CD4-positive, alpha-beta T cell (primary cell): ENCODE data around the gene ELF1. TPM values are rescaled to one million over a fixed set of nuclear protein-coding genes. Genes with fewer than 3 reads are reported as not detected.

Experiments
- ATAC-seq: fragments of 200-7000 bp; cut with Tn5 transposase; one replicate; pipeline ENCODE4 v1.10.0; 2022; ENCODE audit warnings: mild to moderate bottlenecking; ENCODE audit not compliant: poor library complexity
- CTCF ChIA-PET: fragments of 350-600 bp; sonication (Branson Sonifier 250); formaldehyde crosslinking; loops from one replicate; lab custom pipeline; 2021; ENCODE audit warnings: antibody characterized with exemption, inconsistent platforms; lab: Charles Lee
- POLR2A ChIA-PET: fragments of 350-600 bp; sonication (Branson Sonifier 250); formaldehyde crosslinking; loops from one replicate; lab custom pipeline; 2021; ENCODE audit warnings: antibody characterized with exemption, inconsistent platforms; lab: Charles Lee
- DNase-seq, 14 experiments: peaks; one replicate each; pipeline ENCODE4 v3.0.0-alpha.2; 2013 to 2020; ENCODE audit warnings: mixed read lengths in 2 of 14
- H3K27ac ChIP-seq, 2 donors: one replicate each; pipeline versions ENCODE4 v1.5.1 to v1.7.0; 2013; ENCODE audit warnings: low read length in 2 of 2, low read depth in 1 of 2, mild to moderate bottlenecking in 1 of 2
- H3K27me3 ChIP-seq, 2 experiments: 1 replicate in 1 of 2; 2 replicates in 1 of 2; pipeline versions ENCODE4 v1.6.1 to v1.7.0; 2013; ENCODE audit warnings: low read length in 2 of 2, control low read depth in 1 of 2, mild to moderate bottlenecking in 1 of 2, moderate library complexity in 1 of 2; ENCODE audit not compliant: insufficient read depth in 2 of 2, control insufficient read depth in 1 of 2
- H3K36me3 ChIP-seq: one replicate; pipeline ENCODE4 v1.6.1; 2013; ENCODE audit warnings: low read length, control low read depth; ENCODE audit not compliant: insufficient read depth
- H3K4me1 ChIP-seq: one replicate; pipeline ENCODE4 v1.6.1; 2013; ENCODE audit warnings: low read length, control low read depth; ENCODE audit not compliant: insufficient read depth
- H3K4me3 ChIP-seq: one replicate; pipeline ENCODE4 v1.5.1; 2013; ENCODE audit warnings: mild to moderate bottlenecking, low read length, moderate library complexity
- H3K9me3 ChIP-seq, 2 experiments: 1 replicate in 1 of 2; 2 replicates in 1 of 2; pipeline versions ENCODE4 v1.6.1 to v1.7.0; 2013; ENCODE audit warnings: low read length in 2 of 2, mild to moderate bottlenecking in 2 of 2, control low read depth in 1 of 2, moderate library complexity in 1 of 2; ENCODE audit not compliant: control insufficient read depth in 1 of 2, insufficient read depth in 1 of 2
- H3K27ac Mint-ChIP-seq: one replicate; pipeline ENCODE4 v1.8.0; 2020; ENCODE audit warnings: mixed read lengths
- H3K27me3 Mint-ChIP-seq: one replicate; pipeline ENCODE4 v1.8.0; 2021; ENCODE audit warnings: mixed read lengths
- H3K36me3 Mint-ChIP-seq: one replicate; pipeline ENCODE4 v1.8.0; 2021; ENCODE audit warnings: low read depth, mixed read lengths
- H3K4me1 Mint-ChIP-seq: one replicate; pipeline ENCODE4 v1.8.0; 2021; ENCODE audit warnings: low read depth, mixed read lengths
- H3K4me3 Mint-ChIP-seq: one replicate; pipeline ENCODE4 v1.8.0; 2020; ENCODE audit warnings: mild to moderate bottlenecking, mixed read lengths
- H3K9me3 Mint-ChIP-seq: one replicate; pipeline ENCODE4 v1.8.0; 2020; ENCODE audit warnings: mixed read lengths
- CTCF ChIP-seq: fragments of 200-600 bp; IDR thresholded peaks from one replicate; pipeline ENCODE4 v1.8.0; 2022; ENCODE audit warnings: antibody characterized with exemption, mild to moderate bottlenecking
- intact Hi-C, 2 experiments: fragments of 100-400 bp; cut with DNase I in 1 of 2; cut with micrococcal nuclease in 1 of 2; formaldehyde crosslinking; loops; one replicate each; pipeline versions ENCODE4 v1.15.1 to v1.9.0; 2023 to 2025; cut with DNase I, micrococcal nuclease
- total RNA-seq, 174 experiments: library from RNA in 2 of 174; stranded (reverse) in 2 of 174; gene quantifications; one replicate each; pipeline ENCODE4 v1.2.3 and lab custom pipeline; 2021 to 2026

ELF1 gene
- total RNA-seq, 2 experiments from 2014 or later = 354 to 358 TPM

GRCh38 chr13:40975441-40975840, 43.7 kb downstream of the ELF1 start:
- peaks cover 6% of the 10 kb centered on the region for H3K36me3 ChIP-seq
- no peak for DNase-seq
- Mint-ChIP-seq H3K36me3 (peaks cover 70% of the 10 kb centered on the region), H3K4me3 (peak overlapping the region; percentile 77), H3K27me3 (no peaks in the 10 kb centered on the region), H3K27ac (peak overlapping the region; percentile 92), H3K4me1 (peaks cover 87% of the 10 kb centered on the region), H3K9me3 (no peaks in the 10 kb centered on the region)
- H3K4me3 ChIP-seq = no peak overlapping the region
- no peak for ATAC-seq
- TF ChIP-seq CTCF = no peak
- POLR2A ChIA-PET = interaction anchor here (0.5 to 8.1 kb wide), 10 partner anchors 9 to 85 kb away, joined by 3 to 152 read pairs (median 6); partner anchors contain the start of genes ELF1 and WBP4
- peaks cover 35% of the 10 kb centered on the region for H3K4me1 ChIP-seq
- CTCF ChIA-PET = interaction anchor here (0.8 to 3.3 kb wide), 7 partner anchors 16 to 85 kb away, joined by 4 to 43 read pairs (median 6); partner anchors contain the start of genes ELF1 and WBP4
- no peaks in the 10 kb centered on the region for H3K9me3 ChIP-seq
- intact Hi-C loops = loop anchor here in 1 of 2 experiments (2.0 to 5.0 kb wide), 2 partner anchors 17 to 42 kb away; partner anchors contain the start of gene ELF1
- peak overlapping the region in 1 of 2 donors; percentile 46 for H3K27ac ChIP-seq
- no peaks in the 10 kb centered on the region for H3K27me3 ChIP-seq

DNA sequence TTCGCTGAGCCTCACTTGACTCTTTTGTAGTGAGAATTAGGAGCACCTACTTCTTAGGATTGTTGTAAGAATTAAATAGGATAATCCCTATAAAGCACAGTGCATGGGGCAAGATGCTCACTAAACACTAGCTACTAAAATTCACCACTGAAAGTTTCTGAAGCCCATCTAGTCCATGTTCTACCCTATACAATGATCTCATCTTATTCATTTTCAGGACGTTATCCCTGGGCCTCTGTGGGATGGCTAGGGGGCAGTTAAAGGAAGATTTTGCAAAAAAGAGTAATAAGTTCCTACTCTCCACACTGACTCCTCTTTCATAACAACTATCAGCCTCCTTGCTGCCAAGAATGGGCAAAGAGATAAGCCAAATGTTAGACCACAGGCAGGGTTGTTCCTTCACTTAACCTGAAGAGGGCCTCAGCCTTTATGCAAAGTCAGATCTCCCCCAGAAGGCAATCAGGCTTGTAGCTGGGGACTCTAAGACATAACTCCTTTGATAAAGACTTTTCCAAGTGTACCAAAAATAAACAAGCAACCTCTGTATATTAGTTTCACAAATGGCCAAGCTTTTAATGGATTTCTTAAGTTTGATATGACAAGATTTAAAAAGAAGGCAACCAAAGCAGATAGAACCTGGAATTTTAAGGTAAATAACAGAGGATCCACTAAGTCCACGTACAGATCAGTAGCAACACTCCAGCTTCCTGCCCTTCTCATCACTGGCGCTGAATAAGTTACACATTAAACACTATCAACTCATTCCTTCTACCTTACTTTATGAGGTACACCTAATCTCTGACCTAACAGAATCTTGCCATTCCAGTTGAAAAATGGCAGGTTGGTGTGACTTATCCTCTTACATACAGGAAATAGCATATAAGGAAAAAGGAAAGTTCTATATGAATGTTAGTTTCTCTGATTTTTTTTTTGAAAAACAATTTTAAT, 44.4 kb downstream of the ELF1 start:
- TF ChIP-seq CTCF = peak; percentile 70
- Mint-ChIP-seq H3K27me3 (no peaks in the 10 kb centered on the region), H3K4me3 (peak overlapping the region; percentile 77), H3K9me3 (no peaks in the 10 kb centered on the region), H3K27ac (peak overlapping the region; percentile 92), H3K36me3 (peaks cover 67% of the 10 kb centered on the region), H3K4me1 (peaks cover 94% of the 10 kb centered on the region)
- ChIA-PET CTCF (interaction anchor here (0.7 to 3.3 kb wide), 21 partner anchors 9 to 86 kb away, joined by 4 to 43 read pairs (median 6); partner anchors contain the start of genes ELF1 and WBP4), POLR2A (interaction anchor here (0.5 to 3.4 kb wide), 17 partner anchors 8 to 86 kb away, joined by 3 to 29 read pairs (median 5); partner anchors contain the start of genes ELF1 and WBP4)
- Histone ChIP-seq H3K9me3 (no peaks in the 10 kb centered on the region), H3K27ac (peak overlapping the region in 1 of 2 donors; percentile 46), H3K36me3 (peaks cover 6% of the 10 kb centered on the region), H3K4me3 (no peak overlapping the region), H3K4me1 (peaks cover 37% of the 10 kb centered on the region), H3K27me3 (no peaks in the 10 kb centered on the region)
- peak; percentile 85 for ATAC-seq
- intact Hi-C loops = loop anchor here (1.0 to 5.0 kb wide), 5 partner anchors 9 to 80 kb away; partner anchors contain the start of gene ELF1 (in 1 of the 2)
- DNase-seq = peak in 8 of 14 experiments; percentile 17 to 81 (median 32)

- intact Hi-C loops = loop anchor here in 1 of 2 experiments (5.0 kb wide), 1 partner anchor 36 kb away; no protein-coding TSS in a partner anchor
- peak overlapping the region; percentile 31 for H3K27ac Mint-ChIP-seq
- no peak for TF ChIP-seq CTCF
- peaks cover 98% of the 10 kb centered on the region for H3K4me1 Mint-ChIP-seq
- no peaks in the 10 kb centered on the region for H3K9me3 Mint-ChIP-seq
- peaks cover 68% of the 10 kb centered on the region for H3K36me3 Mint-ChIP-seq
- peaks cover 45% of the 10 kb centered on the region for H3K4me1 ChIP-seq
- H3K9me3 ChIP-seq = no peaks in the 10 kb centered on the region
- H3K4me3 Mint-ChIP-seq = peak overlapping the region; percentile 69
- no peaks in the 10 kb centered on the region for H3K27me3 Mint-ChIP-seq
- ChIA-PET CTCF (interaction anchor here (0.6 to 4.4 kb wide), 10 partner anchors 11 to 318 kb away, joined by 3 to 43 read pairs (median 9); partner anchors contain the start of gene ELF1), POLR2A (interaction anchor here (0.9 to 3.4 kb wide), 4 partner anchors 8 to 87 kb away, joined by 3 to 29 read pairs (median 11); partner anchors contain the start of genes ELF1 and WBP4)
- no peak overlapping the region for H3K4me3 ChIP-seq
- peak in 1 of 14 experiments; percentile 45 for DNase-seq
- H3K27me3 ChIP-seq = no peaks in the 10 kb centered on the region
- ATAC-seq = no peak
- no peak overlapping the region for H3K27ac ChIP-seq
- H3K36me3 ChIP-seq = peaks cover 14% of the 10 kb centered on the region
Measured at GRCh38 chr13:40973409-40973808, 45.7 kb downstream of the ELF1 start.
